Fibroblast of lung (primary cell): Measurements from ENCODE around the gene MECR. TPM values are rescaled to one million over a fixed set of nuclear protein-coding genes. Genes with fewer than 3 reads are reported as not detected.

Source experiments
- DNase-seq, 2 donors: peaks; one replicate each; pipeline versions ENCODE4 v3.0.0 to v3.0.0-alpha.2; 2010; ENCODE audit warnings: low read depth in 2 of 2
- H2AFZ ChIP-seq: 2 replicates; pipeline ENCODE4 v1.5.1; 2012; ENCODE audit warnings: low read length, control low read depth, inconsistent platforms
- H3K27ac ChIP-seq: 2 replicates; pipeline ENCODE4 v1.5.1; 2011; ENCODE audit warnings: low read length, control low read depth; ENCODE audit not compliant: insufficient read depth
- H3K27me3 ChIP-seq: 2 replicates; pipeline ENCODE4 v1.5.1; 2011; ENCODE audit warnings: mild to moderate bottlenecking, low read length; ENCODE audit not compliant: control insufficient read depth, insufficient read depth
- H3K36me3 ChIP-seq: 2 replicates; pipeline ENCODE4 v1.5.1; 2011; ENCODE audit warnings: low read length; ENCODE audit not compliant: control insufficient read depth, insufficient read depth
- H3K4me1 ChIP-seq: 2 replicates; pipeline ENCODE4 v1.5.1; 2011; ENCODE audit warnings: low read length; ENCODE audit not compliant: control insufficient read depth, insufficient read depth; ENCODE audit errors: extremely low read depth
- H3K4me2 ChIP-seq: 2 replicates; pipeline ENCODE4 v1.5.1; 2011; ENCODE audit warnings: low read length, control low read depth; ENCODE audit not compliant: insufficient read depth; ENCODE audit errors: extremely low read depth
- H3K4me3 ChIP-seq, 4 experiments: fragments of 200-600 bp in 1 of 4; sonication (generic) in 1 of 4; replicated peaks in 1 of 4; 2 replicates each; pipeline ENCODE4 v1.5.1; 2011 to 2016; ENCODE audit warnings: low read length in 4 of 4, low read depth in 3 of 4, mild to moderate bottlenecking in 3 of 4, control low read depth in 2 of 4, inconsistent platforms in 1 of 4, mixed read lengths in 1 of 4; ENCODE audit not compliant: insufficient read depth in 1 of 4; ENCODE audit errors: control extremely low read depth in 1 of 4
- H3K79me2 ChIP-seq: 2 replicates; pipeline ENCODE4 v1.5.1; 2012; ENCODE audit warnings: mild to moderate bottlenecking, low read length, inconsistent platforms; ENCODE audit not compliant: control insufficient read depth, insufficient read depth
- H3K9ac ChIP-seq: 2 replicates; pipeline ENCODE4 v1.5.1; 2011; ENCODE audit warnings: mild to moderate bottlenecking, low read length, control low read depth; ENCODE audit not compliant: insufficient read depth
- H3K9me3 ChIP-seq: 2 replicates; pipeline ENCODE4 v1.5.1; 2012; ENCODE audit warnings: low read depth, low read length; ENCODE audit not compliant: control insufficient read depth, insufficient read depth
- H4K20me1 ChIP-seq: 2 replicates; pipeline ENCODE4 v1.5.1; 2011; ENCODE audit warnings: low read length; ENCODE audit not compliant: control insufficient read depth, insufficient read depth; ENCODE audit errors: extremely low read depth
- CTCF ChIP-seq, 2 donors: IDR thresholded peaks in 1 of 2; conservative IDR thresholded peaks in 1 of 2; 1 replicate in 1 of 2; 2 replicates in 1 of 2; pipeline ENCODE4 v1.5.1; 2011 to 2012; ENCODE audit warnings: low read length in 2 of 2, control low read depth in 1 of 2, inconsistent platforms in 1 of 2, low read depth in 1 of 2, mild to moderate bottlenecking in 1 of 2
- EZH2 ChIP-seq: IDR thresholded peaks from 2 replicates; pipeline ENCODE4 v1.5.1; 2012; ENCODE audit warnings: low read length, control low read depth, mild to moderate bottlenecking; ENCODE audit errors: missing control alignments
- polyA plus RNA-seq, 2 donors: library from polyadenylated mRNA; depleted of rRNA in 1 of 2; stranded (reverse) in 1 of 2; unstranded in 1 of 2; fragments of >200 nt; gene quantifications; 2 replicates each; pipeline ENCODE4 v1.2.1, GENCODE V29; 2011 to 2012; ENCODE audit warnings: missing spikeins in 1 of 2
- total RNA-seq: library from RNA; depleted of rRNA; stranded (reverse); fragments of >200 nt; gene quantifications from 2 replicates; pipeline ENCODE4 v1.2.1, GENCODE V29; 2014

The MECR gene
- total and polyA plus RNA-seq, 2 donors (not counting 1 experiment from before 2014, with no cell fraction given): 17.5 to 19.8 TPM

- no peaks in the 10 kb centered on the region for H3K36me3 ChIP-seq
- no peaks in the 10 kb centered on the region for H3K27me3 ChIP-seq
- no peak overlapping the region for H3K4me2 ChIP-seq
- no peaks in the 10 kb centered on the region for H3K4me1 ChIP-seq
- DNase-seq: no peak
- H3K9me3 ChIP-seq: no peaks in the 10 kb centered on the region
- no peaks in the 10 kb centered on the region for H4K20me1 ChIP-seq
- no peak overlapping the region for H3K9ac ChIP-seq
- no peak overlapping the region for H2AFZ ChIP-seq
- H3K27ac ChIP-seq: no peak overlapping the region
- H3K4me3 ChIP-seq: no peak overlapping the region
- H3K79me2 ChIP-seq: no peaks in the 10 kb centered on the region
- TF ChIP-seq CTCF (conservative IDR thresholded peaks at IDR 0.05 in 1 of 2, IDR thresholded peaks at IDR 0.05 in 1 of 2; ENCODE audit: low read depth in 1 of 2, low read length in 2 of 2) (no peak), EZH2 (no peak)
Observed at GRCh38 chr1:29221296-29221695, 9.4 kb downstream of the MECR start.

- Histone ChIP-seq H2AFZ (no peak overlapping the region), H3K9me3 (no peaks in the 10 kb centered on the region), H4K20me1 (no peaks in the 10 kb centered on the region), H3K4me1 (no peaks in the 10 kb centered on the region), H3K9ac (no peak overlapping the region), H3K4me2 (no peak overlapping the region), H3K79me2 (no peaks in the 10 kb centered on the region), H3K27me3 (no peaks in the 10 kb centered on the region), H3K4me3 (no peak overlapping the region), H3K36me3 (no peaks in the 10 kb centered on the region), H3K27ac (no peak overlapping the region)
- TF ChIP-seq EZH2 (no peak), CTCF (conservative IDR thresholded peaks at IDR 0.05 in 1 of 2, IDR thresholded peaks at IDR 0.05 in 1 of 2; ENCODE audit: low read depth in 1 of 2, low read length in 2 of 2) (no peak)
- peak in 1 of 2 donors; percentile 31 for DNase-seq
Observed at GRCh38 chr1:29218223-29218622, 12.5 kb downstream of the MECR start.

GRCh38 chr1:29217633-29218032, 13.1 kb downstream of the MECR start:
- no peak overlapping the region for H2AFZ ChIP-seq
- peaks cover 3% of the 10 kb centered on the region for H3K36me3 ChIP-seq
- no peaks in the 10 kb centered on the region for H3K4me1 ChIP-seq
- H3K79me2 ChIP-seq: no peaks in the 10 kb centered on the region
- H3K9me3 ChIP-seq: no peaks in the 10 kb centered on the region
- H3K27ac ChIP-seq: no peak overlapping the region
- H3K9ac ChIP-seq: no peak overlapping the region
- TF ChIP-seq EZH2 (no peak), CTCF (conservative IDR thresholded peaks at IDR 0.05 in 1 of 2, IDR thresholded peaks at IDR 0.05 in 1 of 2; ENCODE audit: low read depth in 1 of 2, low read length in 2 of 2) (no peak)
- no peak overlapping the region for H3K4me2 ChIP-seq
- H3K4me3 ChIP-seq: no peak overlapping the region
- no peak for DNase-seq
- no peaks in the 10 kb centered on the region for H3K27me3 ChIP-seq
- H4K20me1 ChIP-seq: no peaks in the 10 kb centered on the region
